K562 (cell line): ENCODE results near the gene LRP1B. TPM values are rescaled to one million over a fixed set of nuclear protein-coding genes. Genes with fewer than 3 reads are reported as not detected.
"Not testable (repeated sequence)": the region's sequence is repeated elsewhere in the genome, so short reads cannot be mapped to it uniquely, and the experiment has no call there.

Experiments used
- ATAC-seq: fragments of 200-7000 bp; cut with Tn5 transposase; 3 replicates; pipeline ENCODE4 v1.9.1; 2020; ENCODE audit warnings: moderate library complexity
- BruUV-seq: library from RNA; stranded (reverse); fragments of 400-500 nt; replicated peaks from 2 replicates; lab custom pipeline; 2021; lab: Mats Ljungman, UMichigan
- CTCF ChIA-PET: fragments of 300-600 bp; formaldehyde crosslinking; extraction: SDS; loops from one replicate; lab custom pipeline; 2021; ENCODE audit warnings: low intra/inter-chr PET ratio; lab: Yijun Ruan, JAX
- POLR2A ChIA-PET: fragments of 300-600, 350-650 bp; sonication (Branson Sonifier 250); formaldehyde crosslinking; extraction: SDS; loops from one replicate; lab custom pipeline; 2021; ENCODE audit warnings: antibody characterized with exemption, inconsistent platforms; lab: Yijun Ruan, JAX
- DNase-seq, 4 experiments: peaks; one replicate each; pipeline versions ENCODE4 v3.0.0 to v3.0.0-alpha.2; 2011 to 2018; ENCODE audit warnings: low spot score in 3 of 4, mixed read lengths in 3 of 4; ENCODE audit errors: extremely low read depth in 1 of 4
- FAIRE-seq: peaks from 2 replicates; lab custom pipeline; 2011; peaks lifted over from hg19 to GRCh38; lab: Jason Lieb, UNC
- H2AFZ ChIP-seq: 2 replicates; pipeline ENCODE4 v1.6.0; 2011; ENCODE audit warnings: low read depth, low read length, control low read depth, inconsistent platforms
- H3K27ac ChIP-seq: fragments of 200-600 bp; 3 replicates; pipeline ENCODE4 v1.8.0; 2011; ENCODE audit warnings: low read depth, mild to moderate bottlenecking, control low read depth, inconsistent platforms, low read length, moderate library complexity, mixed read lengths; ENCODE audit errors: extremely low read depth
- H3K27me3 ChIP-seq, 2 experiments: fragments of 300-600 bp in 1 of 2; 2 replicates in 1 of 2; 3 replicates in 1 of 2; pipeline versions ENCODE4 v1.6.0 to v1.8.0; 2011; ENCODE audit warnings: inconsistent platforms in 2 of 2, low read length in 2 of 2, mild to moderate bottlenecking in 1 of 2, mixed read lengths in 1 of 2, moderate library complexity in 1 of 2; ENCODE audit not compliant: control insufficient read depth in 2 of 2, insufficient read depth in 2 of 2
- H3K36me3 ChIP-seq: fragments of 300-600 bp; 3 replicates; pipeline ENCODE4 v1.8.0; 2011; ENCODE audit warnings: mild to moderate bottlenecking, low read length, inconsistent platforms; ENCODE audit not compliant: control insufficient read depth, insufficient read depth
- H3K4me1 ChIP-seq, 2 experiments: fragments of 200-600 bp in 1 of 2; replicated peaks in 1 of 2; 2 replicates in 1 of 2; 3 replicates in 1 of 2; pipeline versions ENCODE4 v1.5.1 to v1.8.0; 2011; ENCODE audit warnings: inconsistent platforms in 2 of 2, low read length in 2 of 2, mild to moderate bottlenecking in 1 of 2, mixed read lengths in 1 of 2, moderate library complexity in 1 of 2; ENCODE audit not compliant: control insufficient read depth in 2 of 2, insufficient read depth in 2 of 2
- H3K4me2 ChIP-seq: 2 replicates; pipeline ENCODE4 v1.6.1; 2011; ENCODE audit warnings: low read length, control low read depth, inconsistent platforms, mixed read lengths; ENCODE audit not compliant: insufficient read depth
- H3K4me3 ChIP-seq: fragments of 200-600 bp; sonication (generic), shearing (Covaris generic); 2 replicates; pipeline ENCODE4 v1.5.1; 2016; ENCODE audit warnings: control low read depth, inconsistent platforms
- H3K79me2 ChIP-seq: fragments of 200-600 bp; 3 replicates; pipeline ENCODE4 v1.8.0; 2011; ENCODE audit warnings: low read length, inconsistent platforms; ENCODE audit not compliant: control insufficient read depth, insufficient read depth
- H3K9ac ChIP-seq, 2 experiments: 2 replicates each; pipeline versions ENCODE4 v1.6.0 to v1.6.1; 2011; ENCODE audit warnings: low read depth in 2 of 2, low read length in 2 of 2, control low read depth in 1 of 2, inconsistent platforms in 1 of 2, mild to moderate bottlenecking in 1 of 2, mixed read lengths in 1 of 2; ENCODE audit not compliant: insufficient read depth in 1 of 2
- H3K9me1 ChIP-seq: one replicate; pipeline ENCODE4 v1.6.0; 2011; ENCODE audit warnings: inconsistent platforms, mild to moderate bottlenecking, low read length, moderate library complexity; ENCODE audit not compliant: control insufficient read depth, insufficient read depth
- H3K9me3 ChIP-seq: replicated peaks from 2 replicates; pipeline ENCODE4 v1.5.1; 2011; ENCODE audit warnings: low read depth, low read length, inconsistent platforms; ENCODE audit not compliant: control insufficient read depth, insufficient read depth
- H4K20me1 ChIP-seq: replicated peaks from 2 replicates; pipeline ENCODE4 v1.6.1; 2011; ENCODE audit warnings: low read length, inconsistent platforms, mixed read lengths; ENCODE audit not compliant: control insufficient read depth, insufficient read depth
- BRCA1 ChIP-seq, 2 experiments: fragments of 450-650 bp in 1 of 2; sonication (generic) in 1 of 2; formaldehyde crosslinking in 1 of 2; IDR thresholded peaks; 2 replicates each; pipeline versions ENCODE4 v1.5.0 to v1.6.1; 2017 to 2020; ENCODE audit warnings: mild to moderate bottlenecking in 1 of 2, missing genetic modification reagents in 1 of 2
- GTF3C2 ChIP-seq: IDR thresholded peaks from 3 replicates; pipeline ENCODE4 v1.6.1; 2011; ENCODE audit warnings: borderline replicate concordance, mild to moderate bottlenecking, moderate library complexity; ENCODE audit not compliant: insufficient read length; ENCODE audit errors: extremely low read depth
- MCM3 ChIP-seq: fragments of 450-650 bp; IDR thresholded peaks from 2 replicates; pipeline ENCODE4 v1.6.1; 2016
- NFYB ChIP-seq: IDR thresholded peaks from 2 replicates; pipeline ENCODE4 v1.6.1; 2011; ENCODE audit warnings: mild to moderate bottlenecking, moderate library complexity; ENCODE audit not compliant: insufficient read length; ENCODE audit errors: extremely low read depth
- ZBTB26 ChIP-seq: fragments of 450-650 bp; formaldehyde crosslinking; IDR thresholded peaks from 2 replicates; pipeline ENCODE4 v1.4.0; 2022; ENCODE audit warnings: missing genetic modification characterization
- ZKSCAN3 ChIP-seq: fragments of 250-450 bp; sonication (Bioruptor Pico); IDR thresholded peaks from 2 replicates; pipeline ENCODE4 v1.4.0; 2020
- ZNF3 ChIP-seq: fragments of 250-450 bp; sonication (Bioruptor Pico); IDR thresholded peaks from 2 replicates; pipeline ENCODE4 v1.5.0; 2021; ENCODE audit warnings: mild to moderate bottlenecking, moderate library complexity
- ZNF316 ChIP-seq: fragments of 450-650 bp; IDR thresholded peaks from 2 replicates; pipeline ENCODE4 v1.6.1; 2016
- ZNF444 ChIP-seq: fragments of 250-450 bp; sonication (Bioruptor Pico); IDR thresholded peaks from 2 replicates; pipeline ENCODE4 v1.4.0; 2020; ENCODE audit warnings: mild to moderate bottlenecking, moderate library complexity
- ZNF511 ChIP-seq: sonication (generic); formaldehyde crosslinking; IDR thresholded peaks from 2 replicates; pipeline ENCODE4 v1.8.0; 2022; ENCODE audit warnings: mild to moderate bottlenecking, missing genetic modification reagents
- WGBS: fragments of 100-300 bp; shearing (Covaris generic); methylation state at CpG from one replicate; pipeline ENCODE4 v1.1.6; 2016; ENCODE audit warnings: low coverage, mixed read lengths; ENCODE audit not compliant: insufficient coverage; ENCODE audit errors: missing lambda C conversion rate; 5-methylcytosine and 5-hydroxymethylcytosine counted together
- in situ Hi-C: fragments of 300-500 bp; cut with MboI; formaldehyde crosslinking; loops from 4 replicates; pipeline ENCODE4 v1.15.0; 2018; ENCODE audit warnings: inconsistent platforms, mixed read lengths
- intact Hi-C: fragments of 100-400 bp; cut with micrococcal nuclease; formaldehyde crosslinking; loops from 2 replicates; pipeline ENCODE4 v1.14.2; 2022
- polyA plus RNA-seq, 8 experiments: library from polyadenylated mRNA; depleted of rRNA in 4 of 8; stranded (reverse) in 5 of 8; unstranded in 3 of 8; fragments of >200 nt; fragmentation: Nextera tagmentation in 2 of 8; fragmentation: Illumina TruSeq in 1 of 8; extraction: Ambion mirVana in 2 of 8; extraction: Trizol in 1 of 8; gene quantifications; 2 replicates each; pipeline versions ENCODE4 v1.2.1 to v1.2.3, GENCODE V29; 2011 to 2014; ENCODE audit warnings: inconsistent platforms in 1 of 8, missing spikeins in 1 of 8
- total RNA-seq, 7 experiments: library from RNA; depleted of rRNA in 6 of 7; stranded (reverse); fragments of >200 nt in 6 of 7; fragmentation: Illumina TruSeq in 2 of 7; extraction: Trizol in 2 of 7; gene quantifications; 2 replicates each; pipeline versions ENCODE4 v1.2.1 to v1.2.3, GENCODE V29; 2011 to 2021; ENCODE audit warnings: low replicate concordance in 1 of 7

LRP1B gene
- total and polyA plus RNA-seq, 9 of the 15 experiments (the other 6 are each of a cell fraction or from before 2014, with no cell fraction given) = not detected

- TF ChIP-seq ZNF3 = no peak
- no peak for TF ChIP-seq ZBTB26
- TF ChIP-seq ZNF316 = no peak
These were observed 1480.0 kb downstream of the LRP1B start (continued) for GRCh38 chr2:140650825-140651224.

GRCh38 chr2:140650134-140650533 lies 1480.7 kb downstream of the LRP1B start:
- in situ Hi-C loops, H3K36me3 ChIP-seq, POLR2A ChIA-PET, H3K4me2 ChIP-seq, BruUV-seq, intact Hi-C loops, H4K20me1 ChIP-seq, CTCF ChIA-PET, H3K27me3 ChIP-seq, H3K4me1 ChIP-seq, H3K79me2 ChIP-seq, H3K9ac ChIP-seq, DNase-seq, ATAC-seq, H3K9me3 ChIP-seq, H3K27ac ChIP-seq, H3K4me3 ChIP-seq, H2AFZ ChIP-seq, FAIRE-seq, H3K9me1 ChIP-seq: not testable (repeated sequence)
- 2% methylated on average over 4 of the region's 4 CpGs for WGBS

GRCh38 chr2:140648393-140648792 lies 1482.4 kb downstream of the LRP1B start:
- H3K79me2 ChIP-seq = no peaks in the 10 kb centered on the region
- no TSS peak for BruUV-seq
- no peak overlapping the region for H2AFZ ChIP-seq
- 0% methylated on average over 2 of the region's 2 CpGs for WGBS
- no peaks in the 10 kb centered on the region; the same call in 1 of the 2 replicates for H3K9me3 ChIP-seq
- no peaks in the 10 kb centered on the region for H3K4me1 ChIP-seq
- H3K27ac ChIP-seq = no peak overlapping the region
- ChIA-PET CTCF (no interaction called here), POLR2A (no interaction called here)
- in situ Hi-C loops (no loop called here), intact Hi-C loops (no loop called here)
- FAIRE-seq = no peak
- TF ChIP-seq GTF3C2 (no peak), NFYB (no peak), ZNF511 (no peak), ZKSCAN3 (CRISPR knock-in tag) (no peak), BRCA1 (IDR thresholded peaks at IDR 0.05) (no peak), BRCA1 (CRISPR knock-in tag; IDR thresholded peaks at IDR 0.05) (no peak), ZNF444 (no peak), MCM3 (no peak)
- no peak overlapping the region for H3K9ac ChIP-seq
- no peaks in the 10 kb centered on the region for H3K27me3 ChIP-seq
- H4K20me1 ChIP-seq = no peaks in the 10 kb centered on the region
- no peaks in the 10 kb centered on the region for H3K9me1 ChIP-seq
- H3K4me3 ChIP-seq = no peak overlapping the region
- ATAC-seq = no peak
- H3K36me3 ChIP-seq = no peaks in the 10 kb centered on the region
- no peak overlapping the region for H3K4me2 ChIP-seq
- DNase-seq = no peak
